Testis (tissue), 2 donors: ENCODE measurements around the gene ANKRD55.

Source experiments
- CTCF ChIP-seq, 3 experiments: fragments of 450-650 bp in 2 of 3; fragments of 200-600 bp in 1 of 3; sonication (generic) in 1 of 3; IDR thresholded peaks; one replicate each; pipeline ENCODE4 v1.5.1; 2016 to 2019; ENCODE audit warnings: antibody characterized with exemption in 3 of 3, mild to moderate bottlenecking in 2 of 3, moderate library complexity in 1 of 3
- POLR2A ChIP-seq: fragments of 450-650 bp; IDR thresholded peaks from one replicate; pipeline ENCODE4 v1.6.1; 2017; ENCODE audit warnings: antibody characterized with exemption, mild to moderate bottlenecking, moderate library complexity

- TF ChIP-seq CTCF (IDR thresholded peaks at IDR 0.05): no peak
- TF ChIP-seq POLR2A: no peak
Measured at GRCh38 chr5:56169281-56169680, 63.8 kb downstream of the ANKRD55 start.
